ENCODE results near the gene IGSF21.

DNA sequence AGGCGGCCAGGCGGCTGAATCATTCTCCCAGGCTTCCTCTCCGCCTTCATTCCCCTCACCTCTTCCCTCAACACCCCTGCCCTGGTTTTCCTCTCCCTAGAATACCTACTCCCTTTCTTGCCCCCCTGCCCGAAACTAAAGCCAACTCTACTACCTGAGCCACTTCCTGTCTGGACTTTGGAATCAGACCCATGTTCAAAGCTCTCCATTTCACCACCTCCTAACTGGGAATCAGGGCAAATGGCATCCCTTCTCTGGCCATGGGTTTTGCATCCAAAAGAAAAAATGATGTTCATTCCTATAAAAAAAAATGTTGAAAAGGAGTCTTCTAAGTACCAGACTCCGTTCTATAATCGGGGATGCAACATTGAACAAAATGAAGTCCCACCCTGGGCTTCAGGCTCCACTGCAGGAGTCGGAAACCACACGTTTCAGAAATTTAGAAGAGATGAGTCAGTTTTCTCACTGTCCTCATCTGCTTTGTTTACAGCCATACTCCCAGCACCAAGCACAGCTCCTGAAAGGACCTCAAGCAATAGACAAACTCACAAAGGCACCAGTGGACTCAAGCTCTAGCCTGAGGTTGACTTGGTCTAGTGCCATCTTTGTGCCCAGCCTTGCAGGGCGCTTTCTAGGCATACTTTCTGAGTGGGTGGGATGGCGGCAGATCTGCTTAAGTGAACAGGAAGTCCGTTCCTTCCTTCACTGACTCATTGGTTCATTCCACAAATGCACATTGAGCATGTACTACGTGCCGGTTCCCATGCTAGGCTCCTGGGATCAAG is 176.2 kb downstream of the IGSF21 start:
- TF ChIP-seq, protein P1, sequence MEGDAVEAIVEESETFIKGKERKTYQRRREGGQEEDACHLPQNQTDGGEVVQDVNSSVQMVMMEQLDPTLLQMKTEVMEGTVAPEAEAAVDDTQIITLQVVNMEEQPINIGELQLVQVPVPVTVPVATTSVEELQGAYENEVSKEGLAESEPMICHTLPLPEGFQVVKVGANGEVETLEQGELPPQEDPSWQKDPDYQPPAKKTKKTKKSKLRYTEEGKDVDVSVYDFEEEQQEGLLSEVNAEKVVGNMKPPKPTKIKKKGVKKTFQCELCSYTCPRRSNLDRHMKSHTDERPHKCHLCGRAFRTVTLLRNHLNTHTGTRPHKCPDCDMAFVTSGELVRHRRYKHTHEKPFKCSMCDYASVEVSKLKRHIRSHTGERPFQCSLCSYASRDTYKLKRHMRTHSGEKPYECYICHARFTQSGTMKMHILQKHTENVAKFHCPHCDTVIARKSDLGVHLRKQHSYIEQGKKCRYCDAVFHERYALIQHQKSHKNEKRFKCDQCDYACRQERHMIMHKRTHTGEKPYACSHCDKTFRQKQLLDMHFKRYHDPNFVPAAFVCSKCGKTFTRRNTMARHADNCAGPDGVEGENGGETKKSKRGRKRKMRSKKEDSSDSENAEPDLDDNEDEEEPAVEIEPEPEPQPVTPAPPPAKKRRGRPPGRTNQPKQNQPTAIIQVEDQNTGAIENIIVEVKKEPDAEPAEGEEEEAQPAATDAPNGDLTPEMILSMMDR (IDR thresholded peaks at IDR 0.05), result no peak
- TF ChIP-seq EZH2phosphoT487 (IDR thresholded peaks at IDR 0.05; ENCODE audit: borderline replicate concordance, low read depth) (no peak), TCF12 (IDR thresholded peaks at IDR 0.05) (no peak)
